ENCODE measurements around the gene HINFP. TPM values are rescaled to one million over a fixed set of nuclear protein-coding genes. Genes with fewer than 3 reads are reported as not detected.
A peak's percentile ranks its signal among the peaks of the same experiment; 100 is the strongest.

The HINFP gene
- total RNA-seq, 1 donor from 2014 or later, result 13.5 TPM

GRCh38 chr11:119116601-119117000 lies 4.8 kb upstream of the HINFP start:
- DNase-seq (ENCODE audit: low spot score), result peak; percentile 26

GRCh38 chr11:119117004-119117706 lies 4.2 kb upstream of the HINFP start:
- DNase-seq (ENCODE audit: low spot score), result no peak

- no peak for DNase-seq (ENCODE audit: low spot score)
Observed at GRCh38 chr11:119118227-119118626, 3.2 kb upstream of the HINFP start.

- no peak for DNase-seq (ENCODE audit: low spot score)
Observed at GRCh38 chr11:119118946-119119345, 2.4 kb upstream of the HINFP start.

- DNase-seq (ENCODE audit: low spot score), result peak; percentile 26
Observed at GRCh38 chr11:119120639-119121007, 757 bp upstream of the HINFP start.

- no peak for DNase-seq (ENCODE audit: low spot score)
Observed at GRCh38 chr11:119121811-119122124, 388 bp downstream of the HINFP start.

- DNase-seq (ENCODE audit: low spot score), result peak; percentile 30
Observed at GRCh38 chr11:119125821-119126220, 4.4 kb downstream of the HINFP start.

- DNase-seq (ENCODE audit: low spot score), result peak; percentile 45
Observed at GRCh38 chr11:119126675-119127268, 5.4 kb downstream of the HINFP start.

GRCh38 chr11:119130662-119131061 lies 9.3 kb downstream of the HINFP start:
- peak; percentile 39 for DNase-seq (ENCODE audit: low spot score)

- no peak for DNase-seq (ENCODE audit: low spot score)
Observed at GRCh38 chr11:119134389-119134978, 13.1 kb downstream of the HINFP start.

- peak; percentile 81 for DNase-seq (ENCODE audit: low spot score)
Observed at GRCh38 chr11:119139276-119139675, 17.9 kb downstream of the HINFP start.

- no peak for DNase-seq (ENCODE audit: low spot score)
Observed at GRCh38 chr11:119144825-119145486, 23.6 kb downstream of the HINFP start.

- DNase-seq (ENCODE audit: low spot score), result no peak
Observed at GRCh38 chr11:119145551-119145950, 24.2 kb downstream of the HINFP start.

- no peak for DNase-seq (ENCODE audit: low spot score)
Observed at GRCh38 chr11:119147604-119148333, 26.4 kb downstream of the HINFP start.

GRCh38 chr11:119148720-119149017 lies 27.3 kb downstream of the HINFP start:
- no peak for DNase-seq (ENCODE audit: low spot score)

- no peak for DNase-seq (ENCODE audit: low spot score)
Observed at GRCh38 chr11:119149018-119149785, 27.8 kb downstream of the HINFP start, which contains the start of gene ABCG4. Gene ABCG4 (plus strand): TSS chr11:119149052. CDS start chr11:119149966, 914 bp downstream.

- DNase-seq (ENCODE audit: low spot score), result no peak
Observed at GRCh38 chr11:119149786-119150275, 28.5 kb downstream of the HINFP start.

GRCh38 chr11:119152043-119152442 lies 30.7 kb downstream of the HINFP start:
- DNase-seq (ENCODE audit: low spot score), result no peak

GRCh38 chr11:119152604-119153003 lies 31.2 kb downstream of the HINFP start:
- DNase-seq (ENCODE audit: low spot score), result no peak

GRCh38 chr11:119153049-119153818 lies 31.9 kb downstream of the HINFP start:
- DNase-seq (ENCODE audit: low spot score), result no peak

All from mesenteric fat pad (tissue), 1 donor.